OCI-LY1 (cell line): ENCODE data around the gene FNBP1.

ENCODE experiments used
- CTCF ChIP-seq: fragments of 200-600 bp; sonication (generic), shearing (Covaris generic); IDR thresholded peaks from 2 replicates; pipeline ENCODE4 v1.5.1; 2017; ENCODE audit warnings: mild to moderate bottlenecking, antibody characterized with exemption, low read length, moderate library complexity, mixed read lengths
- EZH2 ChIP-seq: fragments of 200-600 bp; sonication (generic), shearing (Covaris generic); IDR thresholded peaks from 2 replicates; pipeline ENCODE4 v1.8.0; 2017; ENCODE audit warnings: borderline replicate concordance, mixed run types, mild to moderate bottlenecking, antibody characterized with exemption, low read length, moderate library complexity, mixed read lengths

- TF ChIP-seq CTCF (no peak), EZH2 (no peak)
These were observed 40.7 kb downstream of the FNBP1 start for GRCh38 chr9:130002320-130002719.
